Measurements from ENCODE around the gene DNAH17. TPM values are rescaled to one million over a fixed set of nuclear protein-coding genes. Genes with fewer than 3 reads are reported as not detected.

The DNAH17 gene
- polyA plus RNA-seq, 3 donors, result 0.01 to 0.51 (median 0.11) TPM

- Histone ChIP-seq H3K79me2 (ENCODE audit: insufficient read depth, low read length) (no peaks in the 10 kb centered on the region), H3K27ac (ENCODE audit: low read depth in 1 of 2, low read length in 2 of 2) (no peak overlapping the region), H3K9ac (ENCODE audit: insufficient read depth, low read length, poor library complexity, severe bottlenecking) (no peak overlapping the region), H3K4me1 (ENCODE audit: control insufficient read depth in 1 of 2, insufficient read depth in 2 of 2, low read length in 2 of 2) (peaks cover 18 to 19% of the 10 kb centered on the region in 2 donors), H4K20me1 (ENCODE audit: insufficient read depth, low read length) (no peaks in the 10 kb centered on the region), H2AFZ (ENCODE audit: insufficient read depth, low read depth, low read length, poor library complexity, severe bottlenecking) (no peak overlapping the region), H3K9me3 (replicated peaks in 1 of 2; ENCODE audit: control insufficient read depth in 1 of 2, insufficient read depth in 1 of 2, low read length in 2 of 2) (no peaks in the 10 kb centered on the region), H3K4me2 (replicated peaks; ENCODE audit: extremely low read depth, low read length, poor library complexity, severe bottlenecking) (no peak overlapping the region), H3K36me3 (replicated peaks in 1 of 2; ENCODE audit: control insufficient read depth in 1 of 2, insufficient read depth in 2 of 2, low read length in 2 of 2) (no peaks in the 10 kb centered on the region), H3K27me3 (ENCODE audit: control insufficient read depth in 2 of 2, insufficient read depth in 2 of 2, low read length in 2 of 2) (no peaks in the 10 kb centered on the region), H3K4me3 (replicated peaks in 1 of 3; ENCODE audit: low read depth in 2 of 3, low read length in 3 of 3) (no peak overlapping the region)
- 96% methylated on average over 15 of the region's 20 CpGs for whole genome bisulfite sequencing (ENCODE audit: insufficient coverage)
- H3K4me3 Mint-ChIP-seq, result no peak overlapping the region
- peaks cover 0 to 1% of the 10 kb centered on the region in 2 donors for H3K36me3 Mint-ChIP-seq
- peaks cover 0 to 11% (median 5%) of the 10 kb centered on the region in 3 donors for H3K27me3 Mint-ChIP-seq (ENCODE audit: low read depth in 3 of 3)
- intact Hi-C loops (cut with micrococcal nuclease), result loop anchor here in 1 of 2 donors (5.0 kb wide), 1 partner anchor 55 kb away; no protein-coding TSS in a partner anchor
- peaks cover 37% of the 10 kb centered on the region for H3K4me1 Mint-ChIP-seq
- H3K9me3 Mint-ChIP-seq, result no peaks in the 10 kb centered on the region
- no peak for DNase-seq
- no peak for TF ChIP-seq CTCF (IDR thresholded peaks at IDR 0.05)
- peak overlapping the region in 2 of 7 donors; percentile 35 to 53 for H3K27ac Mint-ChIP-seq
These were observed 39.9 kb downstream of the DNAH17 start for GRCh38 chr17:78537217-78537860.

GRCh38 chr17:78535273-78536197 lies 41.7 kb downstream of the DNAH17 start:
- Mint-ChIP-seq H3K27me3 (ENCODE audit: low read depth in 3 of 3) (peaks cover 0 to 11% (median 5%) of the 10 kb centered on the region in 3 donors), H3K9me3 (peaks cover 0 to 2% (median 0%) of the 10 kb centered on the region in 7 donors), H3K36me3 (no peaks in the 10 kb centered on the region), H3K27ac (peak overlapping the region in 2 of 7 donors; percentile 16 to 22), H3K4me1 (peaks cover 28% of the 10 kb centered on the region), H3K4me3 (no peak overlapping the region)
- no peaks in the 10 kb centered on the region for H3K36me3 ChIP-seq (replicated peaks in 1 of 2; ENCODE audit: control insufficient read depth in 1 of 2, insufficient read depth in 2 of 2, low read length in 2 of 2)
- H3K79me2 ChIP-seq (ENCODE audit: insufficient read depth, low read length), result no peaks in the 10 kb centered on the region
- no peaks in the 10 kb centered on the region for H3K9me3 ChIP-seq (replicated peaks in 1 of 2; ENCODE audit: control insufficient read depth in 1 of 2, insufficient read depth in 1 of 2, low read length in 2 of 2)
- no peak for TF ChIP-seq CTCF (IDR thresholded peaks at IDR 0.05)
- no peak for DNase-seq
- H3K27ac ChIP-seq (ENCODE audit: low read depth in 1 of 2, low read length in 2 of 2), result no peak overlapping the region
- no peak overlapping the region for H3K4me3 ChIP-seq (replicated peaks in 1 of 3; ENCODE audit: low read depth in 2 of 3, low read length in 3 of 3)
- H3K4me1 ChIP-seq (ENCODE audit: control insufficient read depth in 1 of 2, insufficient read depth in 2 of 2, low read length in 2 of 2), result peaks cover 8 to 9% of the 10 kb centered on the region in 2 donors
- H4K20me1 ChIP-seq (ENCODE audit: insufficient read depth, low read length), result no peaks in the 10 kb centered on the region
- WGBS (ENCODE audit: insufficient coverage), result 58% methylated on average over 9 of the region's 19 CpGs
- no peak overlapping the region for H3K4me2 ChIP-seq (replicated peaks; ENCODE audit: extremely low read depth, low read length, poor library complexity, severe bottlenecking)
- intact Hi-C loops (cut with micrococcal nuclease), result loop anchor here in 1 of 2 donors (5.0 kb wide), 1 partner anchor 57 kb away; no protein-coding TSS in a partner anchor
- H3K27me3 ChIP-seq (ENCODE audit: control insufficient read depth in 2 of 2, insufficient read depth in 2 of 2, low read length in 2 of 2), result no peaks in the 10 kb centered on the region
- H2AFZ ChIP-seq (ENCODE audit: insufficient read depth, low read depth, low read length, poor library complexity, severe bottlenecking), result no peak overlapping the region
- no peak overlapping the region for H3K9ac ChIP-seq (ENCODE audit: insufficient read depth, low read length, poor library complexity, severe bottlenecking)

Measured in CD14-positive monocyte (primary cell).